Endothelial cell of umbilical vein (primary cell): ENCODE measurements around the gene VPS35L. TPM values are rescaled to one million over a fixed set of nuclear protein-coding genes. Genes with fewer than 3 reads are reported as not detected.

Experiments used
- BruUV-seq: library from RNA; stranded (reverse); fragments of 400-500 nt; replicated peaks from 2 replicates; lab custom pipeline; 2021; lab: Mats Ljungman, UMichigan
- CTCF ChIA-PET: fragments of 300-600, 350-600 bp; sonication (Branson Sonifier 250); formaldehyde crosslinking; loops from one replicate; lab custom pipeline; 2021; ENCODE audit warnings: antibody characterized with exemption, inconsistent platforms; lab: Charles Lee
- POLR2A ChIA-PET: fragments of 300-600, 350-600 bp; sonication (Branson Sonifier 250); formaldehyde crosslinking; loops from one replicate; lab custom pipeline; 2021; ENCODE audit warnings: antibody characterized with exemption, inconsistent platforms; lab: Charles Lee
- DNase-seq: peaks from one replicate; pipeline ENCODE4 v3.0.0-alpha.2; 2011; ENCODE audit warnings: low read depth, low spot score
- FAIRE-seq: peaks from 2 replicates; lab custom pipeline; 2011; peaks lifted over from hg19 to GRCh38; lab: Jason Lieb, UNC
- H2AFZ ChIP-seq: 2 replicates; pipeline ENCODE4 v1.6.0; 2012; ENCODE audit warnings: low read depth, low read length, control low read depth, inconsistent platforms
- H3K27ac ChIP-seq: 2 replicates; pipeline ENCODE4 v1.5.1; 2011; ENCODE audit warnings: low read depth, mild to moderate bottlenecking, control low read depth, low read length, moderate library complexity; ENCODE audit not compliant: insufficient read depth
- H3K27me3 ChIP-seq, 2 experiments: 2 replicates each; pipeline versions ENCODE4 v1.6.0 to v1.6.1; 2011; ENCODE audit warnings: low read length in 2 of 2, mixed read lengths in 1 of 2; ENCODE audit not compliant: control insufficient read depth in 2 of 2, insufficient read depth in 2 of 2
- H3K36me3 ChIP-seq, 2 experiments: 2 replicates in 1 of 2; 3 replicates in 1 of 2; pipeline ENCODE4 v1.5.1; 2011; ENCODE audit warnings: low read length in 2 of 2, mild to moderate bottlenecking in 1 of 2, moderate library complexity in 1 of 2; ENCODE audit not compliant: control insufficient read depth in 2 of 2, insufficient read depth in 2 of 2; ENCODE audit errors: extremely low read depth in 1 of 2
- H3K4me1 ChIP-seq: 3 replicates; pipeline ENCODE4 v1.5.1; 2011; ENCODE audit warnings: mild to moderate bottlenecking, low read length; ENCODE audit not compliant: control insufficient read depth, insufficient read depth; ENCODE audit errors: extremely low read depth
- H3K4me2 ChIP-seq: 2 replicates; pipeline ENCODE4 v1.6.1; 2011; ENCODE audit warnings: low read length, control low read depth, mixed read lengths; ENCODE audit not compliant: insufficient read depth
- H3K4me3 ChIP-seq, 3 experiments: fragments of 200-600 bp in 1 of 3; sonication (generic), shearing (Covaris generic) in 1 of 3; replicated peaks in 1 of 3; 2 replicates each; pipeline ENCODE4 v1.5.1; 2011 to 2016; ENCODE audit warnings: control low read depth in 3 of 3, low read length in 3 of 3, mild to moderate bottlenecking in 2 of 3, inconsistent platforms in 1 of 3, low read depth in 1 of 3, moderate library complexity in 1 of 3; ENCODE audit not compliant: insufficient read depth in 1 of 3
- H3K79me2 ChIP-seq: 2 replicates; pipeline ENCODE4 v1.6.0; 2012; ENCODE audit warnings: low read length, inconsistent platforms; ENCODE audit not compliant: control insufficient read depth, insufficient read depth
- H3K9ac ChIP-seq: replicated peaks from 2 replicates; pipeline ENCODE3; 2011; ENCODE audit warnings: low read length, control low read depth; ENCODE audit not compliant: insufficient read depth; ENCODE audit errors: extremely low read depth
- H3K9me1 ChIP-seq: replicated peaks from 3 replicates; pipeline ENCODE4 v1.6.0; 2011; ENCODE audit warnings: mild to moderate bottlenecking, low read length; ENCODE audit not compliant: control insufficient read depth, insufficient read depth; ENCODE audit errors: extremely low read depth
- H3K9me3 ChIP-seq: replicated peaks from 2 replicates; pipeline ENCODE4 v1.5.1; 2012; ENCODE audit warnings: low read length, inconsistent platforms; ENCODE audit not compliant: control insufficient read depth, insufficient read depth
- H4K20me1 ChIP-seq: replicated peaks from 2 replicates; pipeline ENCODE3; 2011; ENCODE audit warnings: mild to moderate bottlenecking, low read length; ENCODE audit not compliant: control insufficient read depth, insufficient read depth; ENCODE audit errors: extremely low read depth
- CTCF ChIP-seq, 2 donors: IDR thresholded peaks; 1 replicate in 1 of 2; 2 replicates in 1 of 2; pipeline ENCODE4 v1.5.1; 2011; ENCODE audit warnings: low read length in 2 of 2, mild to moderate bottlenecking in 2 of 2, moderate library complexity in 2 of 2, control low read depth in 1 of 2, inconsistent platforms in 1 of 2, low read depth in 1 of 2; ENCODE audit not compliant: insufficient read depth in 1 of 2; ENCODE audit errors: extremely low read depth in 1 of 2
- EZH2 ChIP-seq: IDR thresholded peaks from 2 replicates; pipeline ENCODE4 v1.6.1; 2012; ENCODE audit warnings: borderline replicate concordance, low read depth, mild to moderate bottlenecking, moderate library complexity, low read length, inconsistent platforms; ENCODE audit not compliant: severe bottlenecking
- FOS ChIP-seq: IDR thresholded peaks from 2 replicates; pipeline ENCODE4 v1.6.1; 2011; ENCODE audit warnings: mild to moderate bottlenecking, low read length, moderate library complexity, borderline replicate concordance; ENCODE audit not compliant: insufficient read depth
- GATA2 ChIP-seq: IDR thresholded peaks from 2 replicates; pipeline ENCODE4 v1.7.0; 2011; ENCODE audit warnings: low read depth, mild to moderate bottlenecking, moderate library complexity, mixed read lengths, low read length; ENCODE audit not compliant: insufficient read length, insufficient read depth
- JUN ChIP-seq: IDR thresholded peaks from 2 replicates; pipeline ENCODE4 v1.6.1; 2011; ENCODE audit warnings: borderline replicate concordance, low read depth; ENCODE audit not compliant: insufficient read length, insufficient read depth
- MAX ChIP-seq: IDR thresholded peaks from 2 replicates; pipeline ENCODE4 v1.6.1; 2011; ENCODE audit not compliant: insufficient read depth, insufficient read length
- MYC ChIP-seq: IDR thresholded peaks from one replicate; pipeline ENCODE4 v1.6.1; 2011; ENCODE audit warnings: mild to moderate bottlenecking, low read depth, low read length
- POLR2A ChIP-seq: IDR thresholded peaks from 2 replicates; pipeline ENCODE4 v1.6.1; 2012; ENCODE audit warnings: low read depth, mild to moderate bottlenecking, control low read depth, low read length
- POLR2AphosphoS5 ChIP-seq: IDR thresholded peaks from 2 replicates; pipeline ENCODE4 v1.6.1; 2012; ENCODE audit warnings: low read depth, mild to moderate bottlenecking, control low read depth, low read length, moderate library complexity; ENCODE audit not compliant: insufficient read depth
- dilution Hi-C: fragments of 300-500 bp; cut with MboI; formaldehyde crosslinking; loops from one replicate; pipeline ENCODE4 v1.15.0; 2019; ENCODE audit warnings: low sequenced_read_pairs; ENCODE audit not compliant: extremely low pct_ligation_motif_present
- intact Hi-C: fragments of 100-400 bp; cut with micrococcal nuclease; formaldehyde crosslinking; loops from one replicate; pipeline ENCODE4 v1.10.0; 2022
- polyA plus RNA-seq, 4 experiments: library from polyadenylated mRNA; depleted of rRNA in 3 of 4; stranded (reverse) in 3 of 4; unstranded in 1 of 4; fragments of >200 nt; gene quantifications; 2 replicates each; pipeline versions ENCODE4 v1.2.1 to v1.2.3, GENCODE V29; 2011 to 2012; ENCODE audit warnings: missing spikeins in 1 of 4
- total RNA-seq: library from RNA; stranded (reverse); gene quantifications from 2 replicates; pipeline ENCODE4 v1.2.3, GENCODE V29; 2021

VPS35L gene
- total and polyA plus RNA-seq, 2 donors (not counting 3 experiments of a cell fraction or from before 2014, with no cell fraction given): 49.1 to 91.1 TPM

- H3K9me3 ChIP-seq: no peaks in the 10 kb centered on the region
- no peak for DNase-seq
- no peak overlapping the region for H3K9ac ChIP-seq
- dilution Hi-C loops (no loop called here), intact Hi-C loops (no loop called here)
- ChIA-PET CTCF (interaction anchor here (1.8 to 3.1 kb wide), 2 partner anchors 227 to 229 kb away, joined by 4 to 7 read pairs; partner anchors contain the start of gene GPRC5B), POLR2A (no interaction called here)
- no peaks in the 10 kb centered on the region for H3K4me1 ChIP-seq
- peaks cover 0 to 17% of the 10 kb centered on the region in 2 experiments for H3K36me3 ChIP-seq
- H3K9me1 ChIP-seq: no peaks in the 10 kb centered on the region
- no peaks in the 10 kb centered on the region for H4K20me1 ChIP-seq
- no peak overlapping the region for H3K27ac ChIP-seq
- FAIRE-seq: no peak
- H3K4me2 ChIP-seq: no peak overlapping the region
- no TSS peak for BruUV-seq
- no peak overlapping the region for H3K4me3 ChIP-seq
- H3K27me3 ChIP-seq: no peaks in the 10 kb centered on the region
- no peaks in the 10 kb centered on the region for H3K79me2 ChIP-seq
- no peak for TF ChIP-seq POLR2AphosphoS5
- H2AFZ ChIP-seq: no peak overlapping the region
Measured at GRCh38 chr16:19657831-19658230, 102.3 kb downstream of the VPS35L start.

- no peak overlapping the region for H3K9ac ChIP-seq
- no peaks in the 10 kb centered on the region for H3K79me2 ChIP-seq
- H3K27me3 ChIP-seq: no peaks in the 10 kb centered on the region
- TF ChIP-seq EZH2: no peak
- TF ChIP-seq CTCF (IDR thresholded peaks at IDR 0.05; ENCODE audit: extremely low read depth in 1 of 2, insufficient read depth in 1 of 2, low read depth in 1 of 2, low read length in 2 of 2): no peak
- no peak for TF ChIP-seq FOS
- no peak for TF ChIP-seq POLR2A
- TF ChIP-seq POLR2AphosphoS5: no peak
- no peak for TF ChIP-seq JUN
- no peak for TF ChIP-seq MYC
- TF ChIP-seq GATA2: no peak
- no peak for TF ChIP-seq MAX
- H3K4me1 ChIP-seq: no peaks in the 10 kb centered on the region
- CTCF ChIA-PET: interaction anchor here (0.6 to 3.1 kb wide), 5 partner anchors 12 to 584 kb away, joined by 3 to 7 read pairs (median 3); partner anchors contain the start of gene GPRC5B
- H2AFZ ChIP-seq: no peak overlapping the region
- H4K20me1 ChIP-seq: no peaks in the 10 kb centered on the region
- H3K27ac ChIP-seq: no peak overlapping the region
- no peaks in the 10 kb centered on the region for H3K9me1 ChIP-seq
- intact Hi-C loops (no loop called here), dilution Hi-C loops (no loop called here)
- FAIRE-seq: no peak
- DNase-seq: no peak
- H3K4me2 ChIP-seq: no peak overlapping the region
- H3K4me3 ChIP-seq: no peak overlapping the region
- POLR2A ChIA-PET: no interaction called here
- BruUV-seq: no TSS peak
- H3K36me3 ChIP-seq: peaks cover 0 to 5% of the 10 kb centered on the region in 2 experiments
- H3K9me3 ChIP-seq: no peaks in the 10 kb centered on the region
Measured at GRCh38 chr16:19659554-19659953, 104.1 kb downstream of the VPS35L start.
